NCI-H2196 (cell line): ENCODE data around the gene MARK2.

Experiments used
- DNase-seq: peaks from one replicate; lab custom pipeline; 2025; ENCODE audit not compliant: unreplicated experiment; lab: John Stamatoyannopoulos, UW

MARK2 gene

DNA sequence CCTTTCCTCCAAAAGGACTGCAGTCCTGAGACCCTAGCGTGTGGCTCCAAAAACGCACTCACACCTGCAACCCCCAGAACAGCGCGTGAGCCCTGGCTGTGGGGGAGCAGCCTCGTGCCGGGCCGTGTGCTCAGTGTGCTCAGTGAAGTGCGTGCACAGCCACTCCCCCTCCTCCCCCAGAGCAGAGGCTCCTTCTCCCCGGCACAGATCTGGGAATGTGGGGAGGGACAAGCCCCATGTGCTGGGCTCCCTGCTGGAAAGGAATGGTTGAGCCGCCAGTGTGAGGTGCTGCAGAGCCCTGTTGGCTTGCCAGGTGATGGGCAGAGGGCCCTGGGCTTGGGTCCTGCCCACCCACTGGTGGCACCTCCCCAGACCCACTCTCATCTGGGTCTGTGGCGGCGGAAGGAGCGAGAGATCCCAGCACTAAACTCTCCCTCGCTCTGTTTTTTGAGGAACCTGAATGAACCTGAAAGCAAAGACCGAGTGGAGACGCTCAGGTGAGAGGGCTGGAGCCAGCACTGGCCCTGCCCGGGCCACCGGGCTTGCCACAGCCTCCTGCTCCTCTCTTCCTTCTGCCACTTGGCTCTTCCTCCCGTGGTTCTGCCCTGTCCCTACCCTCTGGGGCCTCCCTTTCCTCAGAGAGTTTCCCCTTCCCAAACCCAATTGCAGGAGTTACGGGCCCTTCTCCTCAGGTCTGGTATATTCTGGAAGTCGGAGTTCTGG, 69.1 kb downstream of the MARK2 start:
- DNase-seq: no peak

DNA sequence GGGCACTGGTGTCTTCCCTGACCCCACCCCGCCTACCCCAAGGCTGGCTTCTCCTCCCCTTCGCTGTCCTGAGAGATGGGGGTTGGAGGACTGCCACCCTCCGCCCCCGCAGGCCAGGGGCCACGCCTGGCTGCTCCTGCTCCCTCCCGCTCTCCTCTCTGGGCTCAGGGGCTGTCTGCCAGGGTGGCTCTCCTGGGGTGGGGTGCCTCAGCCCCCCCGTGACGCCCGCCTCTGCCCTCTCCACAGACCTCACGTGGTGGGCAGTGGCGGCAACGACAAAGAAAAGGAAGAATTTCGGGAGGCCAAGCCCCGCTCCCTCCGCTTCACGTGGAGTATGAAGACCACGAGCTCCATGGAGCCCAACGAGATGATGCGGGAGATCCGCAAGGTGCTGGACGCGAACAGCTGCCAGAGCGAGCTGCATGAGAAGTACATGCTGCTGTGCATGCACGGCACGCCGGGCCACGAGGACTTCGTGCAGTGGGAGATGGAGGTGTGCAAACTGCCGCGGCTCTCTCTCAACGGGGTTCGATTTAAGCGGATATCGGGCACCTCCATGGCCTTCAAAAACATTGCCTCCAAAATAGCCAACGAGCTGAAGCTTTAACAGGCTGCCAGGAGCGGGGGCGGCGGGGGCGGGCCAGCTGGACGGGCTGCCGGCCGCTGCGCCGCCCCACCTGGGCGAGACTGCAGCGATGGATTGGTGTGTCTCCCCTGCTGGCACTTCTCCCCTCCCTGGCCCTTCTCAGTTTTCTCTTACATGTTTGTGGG, 69.9 kb downstream of the MARK2 start:
- DNase-seq: no peak

- DNase-seq: no peak
Observed at GRCh38 chr11:63909591-63910506, 70.9 kb downstream of the MARK2 start.

- DNase-seq: no peak
Observed at GRCh38 chr11:63910675-63911074, 71.8 kb downstream of the MARK2 start.

GRCh38 chr11:63911440-63911839, 72.5 kb downstream of the MARK2 start:
- DNase-seq: no peak

DNA sequence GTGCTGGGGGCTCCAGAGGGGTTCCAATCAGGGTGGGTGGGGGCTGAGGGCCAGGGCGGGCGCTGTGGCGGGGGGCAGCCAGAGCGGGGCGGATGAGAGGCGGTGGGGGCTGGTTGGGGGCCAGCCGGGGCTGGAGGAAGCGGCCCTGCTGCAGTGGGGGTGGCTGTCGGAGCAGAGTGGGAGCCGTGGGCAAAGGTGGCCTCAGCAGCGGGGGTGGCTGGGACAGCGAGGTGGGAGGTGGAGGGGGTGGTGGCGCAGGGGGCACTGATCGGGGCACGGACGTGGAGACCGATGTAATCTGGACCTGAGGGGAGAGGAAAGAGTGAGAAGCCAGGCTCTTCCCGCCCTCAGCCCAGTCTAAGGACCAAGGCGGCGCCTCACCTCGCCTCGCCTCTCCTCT, 73.0 kb downstream of the MARK2 start:
- no peak for DNase-seq

DNA sequence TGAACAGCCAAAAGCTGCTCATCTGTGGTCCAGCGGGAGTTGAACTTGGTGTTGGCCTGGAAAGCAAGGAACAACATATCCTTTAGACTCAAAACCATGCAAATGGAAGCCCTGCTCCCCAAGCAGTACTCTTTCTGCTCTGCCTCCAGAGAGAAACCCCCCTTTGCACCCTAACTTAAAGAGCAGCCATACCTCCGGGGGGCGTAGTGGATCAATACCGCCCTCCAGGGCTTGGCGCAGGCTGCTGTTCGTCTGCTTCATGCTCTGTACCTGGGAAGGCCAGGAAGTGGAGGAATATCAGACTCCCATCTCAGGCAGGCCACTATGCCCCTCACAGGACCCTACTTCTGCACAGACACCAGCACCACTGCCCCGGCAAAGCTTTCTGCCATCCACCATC, 73.8 kb downstream of the MARK2 start:
- DNase-seq: no peak

- no peak for DNase-seq
Observed at GRCh38 chr11:63913866-63914830, 75.2 kb downstream of the MARK2 start.

- DNase-seq: no peak
Observed at GRCh38 chr11:63914896-63915691, 76.2 kb downstream of the MARK2 start.

- DNase-seq: peak; percentile 36
Observed at GRCh38 chr11:63915961-63916836, 77.3 kb downstream of the MARK2 start.

DNA sequence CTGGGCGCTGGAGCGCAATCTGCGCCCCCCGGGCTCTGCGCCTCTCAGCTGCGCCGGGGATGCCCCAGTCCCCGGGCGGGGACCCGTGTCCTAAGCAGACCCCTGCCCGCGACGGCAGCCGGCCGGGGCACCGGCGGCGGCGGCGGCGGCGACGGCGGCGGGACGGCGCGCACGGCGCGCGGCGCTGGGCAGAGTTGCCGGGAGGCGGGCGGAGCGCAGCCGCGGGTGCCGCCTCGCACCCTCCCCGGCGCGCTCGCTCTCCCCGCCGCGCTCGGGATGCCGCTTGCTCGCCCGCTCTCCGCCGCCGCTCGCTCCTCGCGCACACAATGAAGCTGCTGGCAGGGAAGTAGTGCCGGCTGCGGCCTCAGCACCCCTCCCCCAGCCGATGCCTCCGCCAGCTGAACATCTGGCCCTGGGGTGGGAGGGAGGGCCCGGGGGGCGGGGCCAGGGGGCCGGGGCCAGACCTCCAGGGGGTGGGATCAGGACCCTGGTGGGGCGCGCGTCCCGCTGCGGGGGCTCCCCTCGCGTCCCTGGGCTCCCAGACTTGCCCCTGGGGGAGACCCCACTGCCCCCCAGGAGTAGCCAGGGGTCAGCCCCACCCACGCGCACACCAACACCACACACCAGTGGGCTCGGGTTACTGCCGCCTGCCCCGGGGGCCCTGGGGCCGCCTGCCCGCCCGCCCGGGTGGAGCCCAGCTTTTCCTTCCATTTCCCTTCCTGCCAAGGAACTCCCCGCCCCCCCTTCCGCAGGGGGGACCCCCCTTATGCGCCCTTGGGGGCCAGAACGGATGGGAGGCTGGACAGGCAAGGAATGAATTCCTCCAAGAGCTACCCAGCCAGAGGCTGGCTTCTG, 78.2 kb downstream of the MARK2 start, which contains the start of gene RCOR2:
Gene RCOR2, minus strand, starts transcription at position 328 of the 855 bp plus-strand sequence. CDS start 708 bp downstream, outside the sequence.
- peak; percentile 81 for DNase-seq

DNA sequence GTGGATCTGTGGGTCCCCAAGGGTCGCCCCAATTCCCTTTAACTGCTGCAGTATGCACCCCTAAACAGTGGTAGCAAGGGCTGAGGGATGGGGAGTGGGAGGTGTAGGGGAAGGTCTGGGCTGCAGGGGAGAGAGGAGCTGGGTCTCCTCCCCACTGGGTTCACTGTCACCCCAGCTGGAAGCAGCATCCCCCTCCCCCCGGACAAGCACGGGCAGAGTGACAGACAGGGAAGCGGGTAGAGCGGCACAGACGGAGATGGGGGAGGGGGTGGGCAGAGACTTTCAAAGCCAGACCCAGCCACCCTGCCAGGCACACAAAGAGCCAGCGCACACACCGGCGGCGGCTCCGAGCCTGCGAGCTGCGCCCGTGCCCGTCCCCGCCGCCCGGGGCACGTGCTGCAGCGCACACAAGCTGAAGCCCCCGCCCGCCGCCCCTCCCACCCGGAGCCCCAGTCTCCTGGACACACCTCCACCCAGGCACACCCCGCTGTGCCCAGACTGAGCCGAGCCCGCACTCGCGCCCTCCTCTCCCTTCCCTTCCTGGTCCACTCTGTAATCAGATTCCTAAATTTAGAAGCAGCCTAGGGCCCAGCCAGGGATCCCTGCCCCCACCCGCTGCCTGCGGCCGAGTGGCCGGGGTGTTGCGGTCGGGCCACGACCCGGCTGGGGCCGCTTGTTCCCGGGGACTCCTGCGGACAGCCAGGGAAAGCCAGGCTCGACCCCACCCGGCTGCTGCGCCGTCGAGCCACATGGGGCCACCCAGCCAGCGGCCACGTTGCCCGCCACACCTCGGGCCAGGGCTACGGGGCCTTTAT, 79.0 kb downstream of the MARK2 start:
- no peak for DNase-seq

DNA sequence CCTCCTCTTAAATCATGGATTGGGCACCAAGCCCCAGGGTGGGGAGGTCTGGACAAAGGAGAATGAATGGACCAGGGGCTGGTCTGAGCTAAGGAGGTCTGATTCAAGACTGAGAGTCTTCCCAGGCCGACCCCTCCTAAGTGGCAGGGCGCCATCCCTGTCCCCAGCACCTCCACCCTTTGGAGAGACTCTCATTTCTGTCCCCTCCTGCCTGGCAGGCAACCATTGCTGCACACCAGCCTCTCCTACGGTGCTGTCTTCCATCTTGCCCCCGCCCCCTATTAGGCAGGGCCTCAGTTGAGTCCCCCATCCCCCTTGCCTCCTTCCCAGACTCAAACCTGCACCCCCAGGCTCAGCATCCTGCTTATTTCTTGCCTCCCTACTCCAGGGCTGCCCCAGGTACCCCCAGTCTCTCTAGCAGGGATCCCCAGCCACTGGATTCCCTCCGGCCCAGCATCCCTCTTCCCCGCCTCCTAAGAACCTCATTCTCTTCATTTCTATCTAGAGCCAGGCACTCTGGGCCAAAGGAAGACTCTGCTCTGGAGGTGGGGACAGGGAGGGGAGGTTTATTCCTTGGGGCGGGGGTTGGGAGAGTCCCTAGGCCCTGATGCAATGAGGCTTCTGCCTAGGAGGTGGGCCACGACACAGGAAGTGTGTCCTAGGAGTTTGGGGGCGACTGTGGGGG, 79.7 kb downstream of the MARK2 start:
- DNase-seq: no peak

GRCh38 chr11:63919267-63920125, 80.6 kb downstream of the MARK2 start:
- no peak for DNase-seq
